GM12891 (cell line): ENCODE results near the gene C8G.

Source experiments
- POLR2A ChIP-seq: IDR thresholded peaks from 2 replicates; pipeline ENCODE4 v1.6.1; 2011; ENCODE audit warnings: low read depth, low read length, control low read depth
- POLR2AphosphoS5 ChIP-seq: IDR thresholded peaks from 2 replicates; pipeline ENCODE4 v1.6.1; 2011; ENCODE audit warnings: low read depth, low read length, control low read depth
- SPI1 ChIP-seq: IDR thresholded peaks from 2 replicates; pipeline ENCODE4 v1.6.1; 2011; ENCODE audit warnings: low read depth, low read length, control low read depth
- TAF1 ChIP-seq: IDR thresholded peaks from 2 replicates; pipeline ENCODE4 v1.6.1; 2011; ENCODE audit warnings: low read depth, low read length, control low read depth

DNA sequence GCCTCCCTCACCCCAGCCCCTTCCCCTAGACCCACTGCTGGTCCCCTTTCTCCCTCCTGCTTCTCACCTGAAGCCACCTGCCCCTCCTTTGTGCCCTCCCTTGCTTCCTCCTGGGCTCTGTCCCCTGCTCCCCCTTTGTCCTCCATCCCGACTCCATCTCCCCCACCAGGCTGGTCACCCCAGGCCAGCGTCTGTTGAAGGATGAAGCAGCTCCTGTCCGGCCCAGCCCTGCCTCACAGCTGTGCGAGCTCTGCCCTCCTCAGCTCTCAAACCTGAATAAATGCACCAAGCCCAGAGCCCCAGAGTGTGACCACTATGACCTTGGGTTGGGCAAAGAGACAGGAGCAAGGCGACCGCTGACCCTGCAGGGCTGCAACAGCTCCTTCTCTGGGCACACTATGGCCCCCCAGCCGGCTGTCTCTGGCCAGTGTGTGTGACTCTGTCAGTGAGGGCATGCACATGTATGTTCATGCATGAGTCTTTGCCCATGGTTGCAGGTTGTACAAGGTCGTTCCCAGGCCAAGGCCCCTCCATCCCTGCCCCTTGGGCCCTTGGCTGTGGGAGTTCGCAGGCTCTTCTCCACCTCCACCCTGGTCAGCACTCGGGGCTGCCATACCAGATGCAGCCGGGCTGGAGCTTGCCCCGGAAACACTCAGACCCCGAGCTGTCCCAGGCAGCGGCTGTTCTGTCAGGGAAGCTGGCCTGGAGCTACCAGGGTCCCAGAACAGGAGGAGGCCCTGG, 10.3 kb downstream of the C8G start:
- TF ChIP-seq POLR2A (no peak), TAF1 (no peak), SPI1 (no peak), POLR2AphosphoS5 (no peak)
